ENCODE measurements around the gene MRGPRF.

DNA sequence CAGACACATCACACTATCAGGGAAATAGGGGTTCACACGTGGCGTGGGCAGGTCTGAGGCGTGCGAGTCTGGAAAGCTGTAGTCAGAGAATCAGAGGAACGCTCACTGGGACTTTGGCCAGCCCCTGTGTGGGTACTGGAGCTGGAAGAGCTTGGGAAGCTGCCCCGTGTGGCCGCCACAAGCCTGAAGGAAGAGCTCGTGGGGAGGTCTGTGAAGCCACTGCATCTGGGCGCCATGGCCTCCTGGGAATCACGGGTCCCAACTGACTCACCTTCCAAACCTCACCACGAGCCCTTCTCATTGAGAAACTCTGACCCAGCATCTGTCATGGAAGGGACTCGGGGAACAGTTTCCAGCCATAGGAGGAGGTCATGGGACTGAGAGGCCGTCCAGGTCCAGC is 5.9 kb upstream of the MRGPRF start:
- TF ChIP-seq CTCF (conservative IDR thresholded peaks at IDR 0.05; ENCODE audit: low read length) (no peak), EZH2phosphoT487 (IDR thresholded peaks at IDR 0.05; ENCODE audit: borderline replicate concordance) (no peak)

Measured in Loucy (cell line).